KOPT-K1 (cell line): Measurements from ENCODE around the gene LRATD1.

Source experiments
- H3K27ac ChIP-seq: fragments of 200-600 bp; sonication (generic); 2 replicates; pipeline ENCODE4 v1.5.1; 2016; ENCODE audit warnings: antibody characterized with exemption, mild to moderate bottlenecking, low read depth, low read length; ENCODE audit not compliant: poor library complexity, severe bottlenecking
- H3K36me3 ChIP-seq: fragments of 200-600 bp; sonication (generic); 2 replicates; pipeline ENCODE4 v1.5.1; 2017; ENCODE audit warnings: antibody characterized with exemption, mild to moderate bottlenecking, low read length, moderate library complexity; ENCODE audit not compliant: insufficient read depth
- H3K9me3 ChIP-seq: fragments of 200-600 bp; sonication (generic); 2 replicates; pipeline ENCODE4 v1.5.1; 2017; ENCODE audit warnings: antibody characterized with exemption, low read length, mild to moderate bottlenecking; ENCODE audit not compliant: insufficient read depth, poor library complexity, severe bottlenecking

Gene LRATD1

GRCh38 chr2:14650066-14650465 lies 17.5 kb downstream of the LRATD1 start:
- Histone ChIP-seq H3K9me3 (no peaks in the 10 kb centered on the region), H3K27ac (no peak overlapping the region), H3K36me3 (no peaks in the 10 kb centered on the region)

DNA sequence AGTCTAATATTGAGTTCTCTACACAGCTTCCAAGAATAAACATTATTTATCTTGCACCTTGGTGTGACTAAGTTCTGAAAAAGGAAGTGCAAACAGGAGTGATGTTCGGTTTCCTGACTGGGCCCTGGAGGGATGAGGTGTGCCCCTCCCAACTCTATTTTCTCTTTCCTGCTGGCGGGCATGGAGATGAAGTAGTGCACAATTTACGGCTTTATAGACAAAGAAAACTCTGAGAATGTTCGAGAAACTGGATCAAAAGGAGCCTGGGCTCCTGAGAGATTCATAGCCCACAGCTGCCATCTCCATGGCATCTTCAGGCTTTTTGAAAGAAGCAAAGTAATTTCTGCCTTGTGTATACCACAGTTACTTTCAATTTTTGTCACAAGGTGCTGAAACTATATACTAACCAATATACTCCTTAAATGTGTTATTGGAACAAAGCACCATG lies 22.3 kb downstream of the LRATD1 start:
- Histone ChIP-seq H3K27ac (no peak overlapping the region), H3K36me3 (no peaks in the 10 kb centered on the region)

GRCh38 chr2:14656146-14656545 lies 23.6 kb downstream of the LRATD1 start:
- Histone ChIP-seq H3K27ac (no peak overlapping the region), H3K36me3 (no peaks in the 10 kb centered on the region), H3K9me3 (no peaks in the 10 kb centered on the region)

More for the DNA sequence above, 22.3 kb downstream of the LRATD1 start:
- no peaks in the 10 kb centered on the region for H3K9me3 ChIP-seq

DNA sequence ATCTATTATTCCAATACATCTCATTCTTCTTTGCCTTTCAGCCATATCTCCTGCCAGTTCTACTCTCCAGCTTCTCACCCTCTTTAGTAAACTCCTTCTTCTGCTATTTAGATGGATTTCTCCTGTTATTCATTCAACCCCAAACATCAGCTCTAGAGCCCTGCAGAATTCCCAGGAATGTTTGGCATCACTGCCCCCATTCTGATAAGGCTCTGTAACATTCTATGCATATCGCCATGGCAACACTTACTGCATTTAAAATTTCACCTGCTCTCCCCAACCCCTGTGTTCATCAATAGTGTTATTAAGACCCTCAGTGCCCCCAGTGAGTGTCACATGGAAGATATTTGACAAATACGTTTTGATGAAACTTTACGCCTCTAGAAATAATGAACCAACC lies 28.6 kb downstream of the LRATD1 start:
- Histone ChIP-seq H3K9me3 (no peaks in the 10 kb centered on the region), H3K27ac (no peak overlapping the region), H3K36me3 (no peaks in the 10 kb centered on the region)

- Histone ChIP-seq H3K36me3 (no peaks in the 10 kb centered on the region), H3K9me3 (no peaks in the 10 kb centered on the region), H3K27ac (no peak overlapping the region)
Measured at GRCh38 chr2:14673351-14673875, 40.9 kb downstream of the LRATD1 start.

DNA sequence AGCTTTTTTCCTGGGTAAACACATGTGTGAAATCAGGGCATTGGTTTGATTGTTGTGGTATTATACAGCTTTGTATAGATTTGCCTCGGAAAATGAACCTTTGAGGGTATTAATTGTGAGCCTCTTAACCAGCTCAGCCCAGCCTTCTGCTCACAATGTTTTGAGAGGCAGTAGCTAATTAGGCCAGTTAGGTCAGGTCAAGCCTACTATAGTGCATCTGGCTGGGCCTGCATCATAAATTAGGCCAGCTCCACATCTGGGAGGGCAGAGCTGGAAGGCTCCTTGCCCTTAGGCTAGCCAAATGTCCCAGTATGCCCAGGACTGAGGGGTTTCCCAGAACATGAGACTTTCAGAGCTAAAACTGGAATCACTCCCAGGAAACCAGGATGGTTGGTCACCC lies 43.0 kb downstream of the LRATD1 start:
- Histone ChIP-seq H3K27ac (no peak overlapping the region), H3K9me3 (no peaks in the 10 kb centered on the region), H3K36me3 (no peaks in the 10 kb centered on the region)

- Histone ChIP-seq H3K27ac (no peak overlapping the region), H3K9me3 (no peaks in the 10 kb centered on the region), H3K36me3 (no peaks in the 10 kb centered on the region)
Measured at GRCh38 chr2:14676371-14676770, 43.9 kb downstream of the LRATD1 start.

DNA sequence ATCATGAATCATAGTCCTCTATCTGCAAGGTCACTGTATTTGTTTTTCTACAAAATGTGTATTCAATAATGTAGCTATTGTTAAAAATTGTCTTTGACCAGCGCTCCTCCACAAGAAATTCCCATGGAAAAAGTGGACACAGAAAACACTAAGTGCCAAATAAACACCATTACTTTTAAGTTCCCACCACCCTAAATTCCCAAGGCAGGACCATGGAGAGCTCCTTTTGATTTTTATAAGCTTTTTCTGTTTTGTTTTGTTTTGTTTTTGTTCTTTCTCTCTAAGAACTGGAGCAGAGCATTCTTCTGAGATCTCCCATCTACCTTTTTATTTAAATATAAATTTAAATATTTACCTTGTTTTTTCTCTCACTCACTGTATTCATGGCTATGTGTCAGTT lies 44.5 kb downstream of the LRATD1 start:
- H3K36me3 ChIP-seq = no peaks in the 10 kb centered on the region
- no peak overlapping the region for H3K27ac ChIP-seq
- no peaks in the 10 kb centered on the region for H3K9me3 ChIP-seq

- Histone ChIP-seq H3K9me3 (no peaks in the 10 kb centered on the region), H3K27ac (no peak overlapping the region), H3K36me3 (no peaks in the 10 kb centered on the region)
Measured at GRCh38 chr2:14678761-14679160, 46.2 kb downstream of the LRATD1 start.

DNA sequence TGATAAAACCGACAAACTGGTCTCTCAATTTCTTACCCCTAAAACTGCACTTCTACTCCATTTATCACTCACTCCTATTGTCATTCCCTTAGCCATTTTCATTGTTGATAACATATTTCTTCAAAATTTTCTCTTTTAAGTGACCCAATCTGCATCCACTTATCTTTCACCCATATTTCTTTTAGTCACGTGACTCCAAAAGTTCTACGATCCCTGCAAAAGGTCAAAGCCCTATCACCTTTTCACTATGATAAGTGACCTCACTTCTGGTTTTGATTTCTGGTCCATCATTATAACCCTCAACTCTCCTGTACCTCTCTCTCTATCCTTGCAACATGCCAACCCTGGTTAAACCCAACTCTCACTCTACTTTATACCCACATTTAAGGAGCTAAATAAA lies 49.1 kb downstream of the LRATD1 start:
- Histone ChIP-seq H3K27ac (no peak overlapping the region), H3K9me3 (no peaks in the 10 kb centered on the region), H3K36me3 (no peaks in the 10 kb centered on the region)
